A204.1 (cell line): ENCODE results near the gene SPATA13.
A peak's percentile ranks its signal among the peaks of the same experiment; 100 is the strongest.

ENCODE experiments used
- FAIRE-seq: peaks from 2 replicates; lab custom pipeline; 2012; peaks lifted over from hg19 to GRCh38; lab: Jason Lieb, UNC

SPATA13 gene

DNA sequence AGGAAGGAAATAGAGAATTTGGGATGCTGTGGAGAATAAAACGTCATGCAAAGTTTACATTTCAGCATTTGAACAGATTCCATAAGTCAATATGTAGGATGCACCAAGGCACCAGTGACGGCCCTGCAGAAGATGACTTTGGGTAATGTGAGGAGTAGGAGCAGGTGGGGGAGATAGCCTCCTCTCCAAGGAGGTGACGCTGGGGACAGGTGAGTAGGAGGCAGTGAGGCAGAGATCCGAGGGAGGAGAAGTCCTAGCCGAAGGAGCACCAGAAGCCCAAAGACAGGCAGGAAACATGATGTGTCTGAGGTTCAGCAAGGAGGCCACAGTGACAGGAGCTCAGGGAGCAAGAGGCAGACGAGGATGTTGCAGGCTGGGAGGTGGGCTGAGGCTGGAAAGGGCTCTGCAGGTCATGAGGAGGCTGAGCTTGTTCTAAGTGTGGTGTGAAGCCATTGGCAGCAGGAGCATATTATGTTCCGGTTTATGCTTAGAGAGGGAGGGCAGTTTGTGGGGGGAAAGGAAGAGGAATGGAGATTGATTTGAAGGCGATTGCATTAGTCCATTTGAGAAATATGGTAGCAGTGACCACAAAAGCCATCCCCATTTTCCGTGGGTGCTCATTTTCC lies 93.1 kb downstream of the SPATA13 start:
- FAIRE-seq: no peak

DNA sequence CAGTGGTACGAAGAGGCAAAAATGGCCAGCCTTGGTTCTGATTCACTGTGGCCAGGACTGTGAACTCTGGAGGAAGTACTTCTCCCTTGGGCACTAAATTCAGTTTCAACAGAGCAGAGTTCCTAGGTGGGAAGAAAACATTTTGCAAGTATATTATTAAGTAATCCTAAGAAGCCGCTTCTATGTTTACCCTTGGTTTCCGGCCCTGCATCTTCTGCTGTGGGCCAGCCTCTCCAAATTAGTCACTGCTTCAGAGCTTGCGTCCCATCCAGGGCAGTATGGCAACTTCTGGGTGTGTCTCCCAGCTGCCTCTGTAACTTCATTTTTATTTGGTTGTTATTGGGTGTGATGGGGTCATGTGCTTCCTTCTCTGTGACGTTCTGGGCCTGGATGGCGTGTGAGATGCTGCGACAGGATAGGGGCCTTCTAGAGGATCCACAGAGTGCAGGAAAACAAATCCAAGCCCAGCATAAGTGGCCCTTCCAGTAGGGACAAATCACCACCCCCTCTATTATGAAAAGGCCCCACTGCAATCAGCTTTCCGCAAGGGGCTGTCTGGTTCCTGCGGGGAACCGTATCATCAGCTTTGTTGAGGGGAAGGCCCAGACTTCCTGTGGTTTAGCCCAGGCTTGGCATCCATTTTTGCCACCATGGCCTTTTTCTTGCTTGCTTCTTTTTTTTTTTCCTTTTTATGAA lies 93.8 kb downstream of the SPATA13 start:
- FAIRE-seq: no peak

DNA sequence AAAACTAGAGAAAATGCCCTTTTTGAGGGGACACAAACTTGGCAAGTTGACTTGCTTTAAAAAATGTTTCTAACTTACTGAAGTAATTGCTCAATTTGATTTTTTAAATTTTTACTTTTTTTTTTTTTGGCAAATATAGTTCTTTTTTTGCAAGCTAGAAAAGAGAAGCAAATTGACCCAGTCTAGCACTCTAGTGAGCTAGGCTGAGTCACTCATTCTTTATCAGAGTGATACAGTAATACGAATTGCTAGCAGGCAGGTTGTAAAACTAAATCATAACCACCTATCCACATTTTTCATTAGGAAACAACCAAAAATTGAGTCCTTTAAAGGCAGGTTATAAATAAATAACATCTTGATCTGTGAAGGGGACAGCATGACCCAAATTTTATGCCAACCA lies 97.0 kb downstream of the SPATA13 start:
- FAIRE-seq: no peak

DNA sequence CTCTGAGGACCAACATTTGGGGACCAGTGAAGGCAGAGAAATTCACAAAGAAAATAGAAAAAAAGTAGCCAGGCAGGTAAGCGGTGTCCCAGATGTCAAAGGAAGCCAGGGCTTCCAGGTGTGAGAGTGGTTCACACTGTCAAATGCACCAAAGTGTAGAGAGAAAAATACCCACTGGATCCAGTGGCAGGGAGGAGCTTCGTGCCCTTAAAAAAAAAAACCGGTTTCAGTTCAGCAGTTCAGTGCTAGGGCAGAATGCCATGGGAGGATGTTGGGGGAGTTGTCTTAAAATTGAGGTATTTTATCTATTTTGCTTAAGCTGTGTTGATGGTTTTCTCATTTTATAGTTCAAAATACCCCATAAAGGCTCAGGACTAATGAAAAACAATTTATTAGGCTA lies 101.0 kb downstream of the SPATA13 start:
- FAIRE-seq: no peak

DNA sequence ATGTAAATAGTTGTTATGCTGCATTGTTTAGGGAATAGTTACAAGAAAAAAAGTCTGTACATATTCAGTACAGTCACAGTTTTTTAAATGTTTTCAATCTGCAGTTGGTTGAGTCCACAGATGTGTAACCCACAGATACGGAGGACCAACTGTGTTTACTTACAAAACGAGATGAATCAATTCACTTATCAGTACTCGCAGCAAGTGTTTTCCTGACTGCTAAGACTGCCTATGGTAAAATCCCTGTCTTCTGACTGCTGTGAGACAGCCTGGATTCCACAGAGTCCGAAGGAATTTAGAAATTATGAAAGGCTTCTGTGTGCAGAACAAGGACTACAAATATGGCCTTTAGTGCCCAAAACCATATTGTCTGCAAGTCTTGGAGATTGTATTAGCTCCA lies 103.1 kb downstream of the SPATA13 start:
- no peak for FAIRE-seq

DNA sequence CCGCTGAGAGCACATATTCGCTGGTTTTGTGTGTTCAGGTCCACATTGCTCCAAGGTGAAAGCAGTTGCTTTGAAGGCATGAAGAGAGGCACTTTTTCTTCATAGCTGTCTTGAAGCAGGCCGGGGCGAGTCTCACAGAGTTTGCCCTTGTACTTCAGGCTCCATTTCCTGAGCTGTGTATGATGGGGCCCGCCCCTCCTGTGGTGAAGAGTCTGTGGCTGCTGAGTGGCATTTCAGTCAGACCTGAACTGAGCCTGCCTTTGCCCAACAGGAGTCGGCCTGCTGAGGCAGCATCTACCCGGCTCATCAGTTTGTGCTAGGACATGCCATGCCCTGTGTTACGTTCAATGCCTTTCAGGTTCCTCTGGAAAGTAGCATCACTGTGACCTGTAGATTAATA lies 104.5 kb downstream of the SPATA13 start:
- no peak for FAIRE-seq

DNA sequence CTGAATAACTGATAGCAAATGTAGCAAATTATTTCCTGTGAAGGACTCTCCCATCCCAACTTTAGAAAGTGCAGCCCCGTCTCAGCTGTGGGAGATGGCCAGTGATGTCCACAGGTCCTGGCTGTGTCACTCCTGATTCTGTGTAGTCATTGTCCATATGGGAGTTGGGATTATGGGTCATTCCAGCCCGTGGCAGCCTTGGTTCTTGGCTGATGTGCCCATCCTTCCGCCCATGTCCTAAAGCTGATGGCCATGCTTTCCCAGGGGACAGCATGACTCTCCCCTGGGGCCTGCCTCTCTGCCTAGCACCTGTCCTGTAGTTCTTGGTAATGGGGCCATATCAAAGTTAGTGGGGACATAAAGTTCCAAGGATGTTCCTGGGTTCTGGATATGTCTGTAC lies 104.9 kb downstream of the SPATA13 start:
- no peak for FAIRE-seq

DNA sequence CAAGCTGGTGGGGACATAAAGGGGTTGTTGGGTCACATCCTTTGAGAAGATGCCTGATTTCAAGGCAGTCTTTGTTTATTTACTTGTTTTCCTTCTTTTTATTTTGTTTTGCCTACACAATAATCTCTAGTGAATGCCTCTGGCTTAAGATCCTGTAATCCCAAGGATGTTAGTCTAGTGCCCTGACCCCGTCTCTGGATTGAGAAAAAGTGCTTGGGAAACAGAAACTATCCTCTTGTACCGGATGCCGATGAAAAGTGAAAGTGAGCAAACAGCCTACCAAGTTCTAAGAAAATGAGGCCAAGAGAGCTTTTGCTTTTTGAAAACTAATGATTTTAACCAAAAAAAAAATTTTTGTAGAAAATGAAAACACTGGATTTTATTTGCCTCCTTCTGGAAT lies 106.8 kb downstream of the SPATA13 start:
- FAIRE-seq: peak; percentile 47

DNA sequence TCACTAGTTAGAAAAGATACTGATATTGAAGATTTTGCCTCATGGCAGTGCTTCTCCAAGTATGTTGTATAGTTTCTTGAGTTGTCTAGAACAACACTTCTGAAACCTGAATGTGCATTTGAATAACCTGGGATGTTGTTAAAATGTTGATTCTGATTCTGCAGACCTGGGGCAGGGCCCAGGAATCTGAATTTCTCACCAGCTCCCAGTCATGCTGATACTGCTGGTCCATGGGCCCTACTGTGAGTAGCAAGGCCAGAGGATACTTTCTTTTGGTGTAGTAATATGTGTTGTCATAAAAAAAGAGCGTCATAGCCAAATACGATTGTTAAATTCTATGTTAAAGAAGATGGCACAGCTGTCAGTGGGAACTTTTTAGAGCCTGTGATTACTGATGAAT lies 107.3 kb downstream of the SPATA13 start:
- no peak for FAIRE-seq

DNA sequence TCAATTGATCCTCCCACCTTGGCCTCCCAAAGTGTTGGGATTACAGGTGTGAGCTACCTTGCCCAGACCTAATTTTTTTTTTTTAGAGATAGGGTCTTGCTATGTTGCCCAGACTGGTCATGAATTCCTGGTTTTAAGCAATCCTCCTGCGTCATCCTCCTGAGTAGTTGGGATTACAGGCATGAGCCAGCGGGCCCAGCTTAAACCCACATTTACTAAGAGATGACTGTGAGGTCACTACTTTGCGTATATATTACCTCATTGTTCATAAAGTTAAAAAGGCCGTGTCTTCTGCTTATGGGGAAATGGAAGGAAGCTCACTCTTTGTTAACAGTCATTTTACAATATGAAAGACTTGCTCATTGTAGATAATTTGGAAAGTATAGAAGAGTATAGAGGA lies 109.3 kb downstream of the SPATA13 start:
- no peak for FAIRE-seq

DNA sequence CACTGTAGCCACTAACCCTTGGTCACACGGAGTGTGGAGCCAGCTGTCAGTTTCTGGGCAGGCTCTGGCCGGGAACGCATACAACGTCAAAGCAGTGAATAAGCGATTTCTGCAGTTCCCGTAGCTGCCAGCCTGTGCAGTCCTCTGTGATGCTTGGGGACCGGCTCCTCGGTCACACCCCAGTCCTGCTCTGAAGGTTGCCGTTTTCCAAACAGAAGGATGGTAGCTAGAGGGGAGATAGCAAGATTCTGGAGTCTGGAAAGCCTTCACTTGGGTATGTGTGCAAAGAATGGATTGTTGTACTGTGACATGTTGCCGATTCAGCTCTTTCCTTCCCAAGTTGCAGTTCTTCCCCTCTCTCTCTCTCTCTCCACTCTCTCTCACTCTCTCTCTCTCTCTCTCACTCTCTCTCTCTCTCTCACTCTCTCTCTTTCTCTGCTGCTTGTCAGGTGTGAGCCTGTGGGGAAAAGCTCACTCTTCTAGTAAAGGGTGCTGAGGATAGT lies 110.2 kb downstream of the SPATA13 start:
- no peak for FAIRE-seq

DNA sequence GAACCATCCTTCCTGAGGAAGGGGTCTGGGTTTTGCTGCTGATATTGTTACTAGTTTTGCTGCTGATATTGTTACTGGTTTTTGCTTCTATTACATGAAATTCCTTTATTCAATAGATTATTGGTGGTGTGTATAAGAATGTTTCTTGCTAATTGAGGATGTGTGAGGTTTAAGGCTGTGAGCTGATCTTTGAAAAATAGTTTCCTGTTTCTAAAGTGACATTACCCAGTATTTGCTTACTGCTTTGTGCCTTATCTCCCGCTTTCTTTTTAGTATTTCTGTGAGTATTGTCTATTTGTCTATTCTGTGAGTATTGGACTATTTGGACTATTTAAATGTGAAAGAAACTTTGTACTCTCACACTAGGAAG lies 110.7 kb downstream of the SPATA13 start:
- FAIRE-seq: no peak

DNA sequence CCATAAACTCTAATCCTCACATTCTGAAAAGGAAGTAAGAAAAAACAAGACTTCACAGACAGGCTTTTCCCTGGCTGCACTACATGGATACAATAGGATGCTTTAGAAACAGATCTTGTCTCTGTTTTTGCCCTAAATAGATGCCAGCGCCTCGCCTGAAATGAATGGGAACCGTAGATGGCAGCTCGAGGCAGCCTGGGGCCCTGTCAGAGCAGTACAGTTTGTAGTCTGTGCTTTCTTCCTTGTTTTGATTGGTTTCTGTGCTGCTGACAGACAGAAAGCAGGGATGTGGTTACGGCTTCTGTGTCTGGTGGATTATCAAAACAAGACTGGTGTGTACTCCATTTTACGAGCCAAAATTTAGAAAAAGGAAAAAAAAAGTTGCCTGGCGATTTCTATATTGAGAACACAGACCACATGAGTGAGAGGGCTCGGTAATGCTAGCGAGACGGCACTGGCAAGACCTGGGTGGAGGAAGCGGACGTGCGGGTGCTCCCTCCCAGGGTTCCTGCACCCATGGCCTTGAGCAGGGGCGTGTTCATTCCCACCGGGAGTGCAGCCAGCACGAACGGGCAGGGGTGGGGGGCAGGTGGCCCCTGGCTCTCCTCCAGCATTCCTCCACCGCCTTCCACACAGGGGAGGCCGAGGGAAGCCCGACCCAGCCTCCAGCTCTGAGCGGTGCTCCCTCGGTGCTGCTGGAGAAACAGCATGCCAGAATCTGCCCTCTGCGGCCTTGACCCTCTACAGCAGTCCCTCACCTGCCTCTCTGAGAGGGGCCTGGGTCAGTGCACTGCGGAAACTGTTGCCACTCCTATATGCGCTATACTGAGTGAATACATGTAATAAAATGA lies 111.3 kb downstream of the SPATA13 start:
- FAIRE-seq: no peak

DNA sequence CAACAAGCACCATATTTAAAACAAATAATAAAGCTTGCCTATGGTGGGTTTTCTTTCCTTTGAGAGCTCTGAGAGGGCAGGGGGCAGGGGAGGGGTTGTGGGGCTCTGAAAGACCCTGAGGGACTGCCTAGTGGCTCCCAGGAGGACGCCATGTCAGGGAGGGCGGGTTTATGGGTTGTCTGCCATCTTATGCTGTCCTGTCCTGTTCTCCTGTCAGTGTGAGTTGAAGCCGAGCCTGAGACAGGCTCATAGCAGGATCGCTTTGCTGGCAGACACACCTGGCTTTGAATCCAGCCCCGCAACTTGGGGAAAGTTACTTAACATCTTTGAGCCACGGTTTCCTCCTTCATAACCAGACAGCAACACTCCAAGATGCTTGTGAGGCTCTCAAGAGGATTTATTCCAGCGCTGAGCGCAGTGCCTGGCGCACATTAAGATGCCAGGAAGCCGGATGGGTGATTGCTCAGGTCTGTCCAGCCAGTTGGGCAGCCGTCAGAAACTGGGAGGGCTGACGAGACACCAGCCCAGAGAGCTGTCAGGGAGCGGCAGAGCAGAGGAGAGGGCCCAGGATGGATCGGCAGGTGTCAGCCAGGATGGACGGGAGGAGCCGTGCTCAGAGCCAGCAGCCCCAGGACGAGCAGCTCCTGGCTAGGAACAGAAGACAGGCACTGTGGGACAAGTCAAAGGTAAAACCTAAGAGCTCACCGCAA lies 112.1 kb downstream of the SPATA13 start:
- no peak for FAIRE-seq

DNA sequence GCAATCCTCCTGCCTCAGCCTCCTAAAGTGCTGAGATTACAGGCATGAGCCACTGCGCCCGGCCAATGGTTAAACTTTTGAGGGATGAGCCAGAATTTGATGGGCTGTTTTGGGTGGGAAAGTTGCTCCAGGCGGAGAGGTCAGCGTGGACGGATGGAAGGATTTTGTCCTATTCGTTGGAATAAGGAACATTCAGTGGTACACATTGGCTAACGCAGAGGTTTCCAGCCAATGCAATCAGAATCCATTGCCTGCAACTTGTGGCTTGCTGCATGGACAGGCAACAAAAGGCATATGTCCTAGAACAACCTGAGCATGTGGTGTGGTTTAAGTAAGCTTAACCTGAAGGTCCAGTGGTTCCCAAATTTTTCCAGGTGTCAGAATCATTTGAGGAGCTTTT lies 113.4 kb downstream of the SPATA13 start:
- no peak for FAIRE-seq

DNA sequence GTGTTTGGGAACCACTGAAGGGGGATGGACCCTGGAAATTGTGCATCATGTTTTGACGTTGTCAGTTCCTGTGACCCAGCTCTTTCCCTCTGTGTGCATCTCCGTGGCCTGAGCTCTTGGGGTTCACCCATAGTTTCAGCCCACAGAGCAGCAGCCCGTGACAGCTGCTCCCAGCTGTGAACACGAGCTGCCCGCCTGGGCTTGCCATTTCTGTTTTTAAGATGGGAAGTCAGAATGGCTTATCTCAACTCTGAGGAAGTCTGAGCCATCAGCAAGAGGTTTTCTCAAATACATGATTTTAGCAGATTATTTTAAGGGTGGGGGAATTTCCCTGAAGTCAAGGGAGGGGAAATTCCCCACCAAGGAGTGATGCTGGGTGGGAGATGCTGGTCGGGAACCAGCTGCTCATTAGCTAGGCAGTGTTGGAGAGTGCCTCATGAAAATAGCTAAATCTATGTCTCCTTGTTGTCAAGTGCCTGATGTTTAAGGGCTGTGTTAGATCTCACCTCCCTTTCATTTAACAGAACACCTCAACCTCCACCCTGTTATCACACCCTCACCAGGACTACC lies 114.0 kb downstream of the SPATA13 start:
- no peak for FAIRE-seq

DNA sequence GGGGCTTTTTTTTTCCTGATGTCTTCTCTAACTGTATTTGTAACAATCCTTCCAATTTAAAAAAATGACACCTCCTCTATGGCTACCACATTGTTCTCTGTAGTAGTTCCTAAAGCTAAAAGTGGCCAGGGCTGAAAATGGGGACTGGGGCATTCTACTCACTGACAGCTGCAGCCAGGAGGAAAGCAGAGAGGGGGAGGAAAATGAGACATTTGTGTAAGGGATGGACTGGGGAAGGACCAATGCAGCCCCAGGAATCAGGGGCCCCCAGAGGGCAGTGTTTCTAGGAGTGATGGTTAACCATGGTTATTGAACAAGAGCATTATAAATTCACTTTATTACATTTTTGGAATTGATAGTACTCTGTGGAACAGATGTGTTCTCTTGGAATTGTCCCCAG lies 114.5 kb downstream of the SPATA13 start:
- no peak for FAIRE-seq

DNA sequence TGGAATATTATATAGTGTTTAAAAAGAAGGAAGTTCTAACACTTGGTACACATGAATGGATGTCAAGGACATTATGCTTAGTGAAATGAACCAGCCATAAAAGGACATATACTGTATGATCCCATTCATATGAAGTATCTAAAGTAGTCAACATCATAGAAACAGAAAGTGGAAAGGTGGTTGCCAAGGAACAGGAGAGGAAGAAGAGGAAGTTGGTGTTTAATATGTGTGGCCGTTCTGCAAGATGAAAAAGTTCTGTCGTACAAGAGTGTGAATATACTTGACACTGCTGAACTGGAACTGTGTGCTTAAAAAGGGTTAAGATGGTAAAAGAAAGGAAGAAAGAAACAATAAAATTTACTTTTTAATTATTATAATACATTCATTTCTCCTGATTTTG lies 115.8 kb downstream of the SPATA13 start:
- no peak for FAIRE-seq

DNA sequence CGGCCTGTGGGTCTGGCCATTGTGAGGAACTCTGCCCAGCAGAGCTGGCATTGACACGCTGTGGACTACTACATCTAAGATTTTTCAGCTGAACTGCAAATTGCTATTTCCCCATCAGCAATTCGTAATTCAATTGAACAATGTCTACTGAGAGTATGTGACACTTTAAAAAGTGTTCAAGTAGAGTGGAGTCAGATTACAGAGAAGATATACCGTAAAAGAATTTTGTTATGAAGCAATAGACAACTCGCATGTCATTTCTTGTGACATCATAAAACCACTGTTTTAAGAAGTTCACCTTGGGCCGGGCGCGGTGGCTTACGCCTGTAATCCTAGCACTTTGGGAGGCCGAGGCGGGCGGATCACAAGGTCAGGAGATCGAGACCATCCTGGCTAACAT lies 116.3 kb downstream of the SPATA13 start:
- FAIRE-seq: no peak

DNA sequence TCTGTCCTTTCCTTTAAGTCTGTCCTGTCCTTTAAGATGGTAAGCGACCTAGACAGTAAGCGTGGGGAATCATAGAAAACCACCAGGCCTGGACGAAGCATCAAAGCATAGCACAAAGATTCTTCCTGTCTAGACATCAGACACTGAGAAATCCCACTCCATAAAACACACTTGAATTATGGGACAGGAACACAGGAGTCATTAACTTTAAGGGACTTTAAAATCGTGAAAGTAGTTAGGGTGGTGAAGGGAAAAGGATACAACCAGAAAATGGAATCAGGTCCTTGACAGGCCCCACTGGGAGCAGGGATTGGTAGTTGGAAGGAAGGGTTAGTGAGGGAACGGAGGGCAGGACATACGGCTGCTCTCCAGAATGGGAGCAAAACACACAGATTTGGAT lies 117.2 kb downstream of the SPATA13 start:
- FAIRE-seq: no peak

DNA sequence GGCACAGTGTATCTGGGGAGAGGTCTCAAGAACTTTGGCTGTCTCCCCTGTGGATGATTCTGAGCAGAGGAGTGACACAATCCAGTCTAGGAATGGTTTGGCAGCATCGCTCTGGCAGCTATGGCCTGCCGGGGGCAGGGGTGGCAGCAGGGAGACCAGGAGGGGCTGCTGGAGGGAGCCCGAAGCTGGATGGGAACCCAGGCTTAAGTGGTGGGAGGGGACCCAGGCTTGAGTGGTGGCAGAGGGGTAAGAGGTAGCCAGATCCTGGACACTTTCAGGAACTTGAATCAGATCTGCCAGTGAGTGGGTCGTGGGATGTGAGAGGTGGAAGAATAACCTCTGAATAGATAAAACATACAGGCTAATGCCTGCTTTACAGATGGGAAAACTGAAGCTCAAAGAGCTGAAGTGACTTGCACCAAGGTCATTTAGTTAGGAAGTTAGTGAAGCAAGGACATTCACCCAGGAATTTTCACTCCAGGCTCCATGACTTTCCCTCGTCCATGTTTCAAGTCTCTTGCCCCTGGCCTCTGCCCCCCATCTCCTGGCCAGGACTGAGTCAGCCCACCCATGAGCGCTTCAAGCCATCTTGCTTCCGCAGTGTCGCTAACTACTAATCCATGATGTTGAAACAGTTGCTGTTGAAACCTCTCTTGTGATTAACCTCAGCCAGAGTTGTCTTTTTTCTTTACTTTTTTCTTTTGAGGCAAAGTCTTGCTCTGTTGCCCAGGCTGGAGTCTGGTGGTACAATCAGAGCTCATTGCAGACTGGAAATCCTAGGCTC lies 119.0 kb downstream of the SPATA13 start:
- no peak for FAIRE-seq

DNA sequence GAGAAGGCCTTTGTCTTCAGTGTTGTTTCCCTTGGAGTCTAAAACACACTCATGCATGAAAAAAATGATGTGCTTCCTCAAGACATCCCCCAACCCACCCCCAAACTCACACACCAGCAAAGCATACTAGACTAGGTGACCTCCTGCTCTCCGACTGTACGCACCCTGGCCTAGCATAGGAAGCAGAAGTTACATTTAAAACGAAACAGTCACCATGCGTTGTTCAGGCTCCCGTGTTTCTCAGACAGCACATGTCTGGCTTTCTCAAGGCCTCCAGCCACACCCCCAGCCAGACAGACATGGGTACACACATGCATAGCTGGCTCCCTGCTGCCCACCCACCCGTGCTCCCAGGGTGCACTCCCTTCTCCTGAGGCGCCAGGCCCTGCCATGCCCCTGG lies 120.2 kb downstream of the SPATA13 start:
- no peak for FAIRE-seq
